GM19240 (cell line): ENCODE measurements around the gene MINK1.

Source experiments
- DNase-seq: peaks from one replicate; pipeline ENCODE4 v3.0.0; 2011; ENCODE audit warnings: low spot score; ENCODE audit not compliant: insufficient read length

The MINK1 gene

DNA sequence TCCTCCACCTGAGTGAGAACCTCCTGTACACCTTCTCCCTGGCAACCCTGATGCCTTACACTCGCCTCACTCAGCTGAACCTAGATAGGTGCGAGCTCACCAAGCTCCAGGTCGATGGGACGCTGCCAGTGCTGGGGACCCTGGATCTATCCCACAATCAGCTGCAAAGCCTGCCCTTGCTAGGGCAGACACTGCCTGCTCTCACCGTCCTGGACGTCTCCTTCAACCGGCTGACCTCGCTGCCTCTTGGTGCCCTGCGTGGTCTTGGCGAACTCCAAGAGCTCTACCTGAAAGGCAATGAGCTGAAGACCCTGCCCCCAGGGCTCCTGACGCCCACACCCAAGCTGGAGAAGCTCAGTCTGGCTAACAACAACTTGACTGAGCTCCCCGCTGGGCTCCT is 99.6 kb downstream of the MINK1 start:
- no peak for DNase-seq

DNA sequence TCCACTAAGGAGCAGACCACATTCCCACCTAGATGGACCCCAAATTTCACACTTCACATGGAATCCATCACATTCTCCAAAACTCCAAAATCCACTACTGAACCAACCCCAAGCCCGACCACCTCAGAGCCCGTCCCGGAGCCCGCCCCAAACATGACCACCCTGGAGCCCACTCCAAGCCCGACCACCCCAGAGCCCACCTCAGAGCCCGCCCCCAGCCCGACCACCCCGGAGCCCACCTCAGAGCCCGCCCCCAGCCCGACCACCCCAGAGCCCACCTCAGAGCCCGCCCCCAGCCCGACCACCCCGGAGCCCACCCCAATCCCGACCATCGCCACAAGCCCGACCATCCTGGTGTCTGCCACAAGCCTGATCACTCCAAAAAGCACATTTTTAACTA is 100.5 kb downstream of the MINK1 start:
- no peak for DNase-seq

DNA sequence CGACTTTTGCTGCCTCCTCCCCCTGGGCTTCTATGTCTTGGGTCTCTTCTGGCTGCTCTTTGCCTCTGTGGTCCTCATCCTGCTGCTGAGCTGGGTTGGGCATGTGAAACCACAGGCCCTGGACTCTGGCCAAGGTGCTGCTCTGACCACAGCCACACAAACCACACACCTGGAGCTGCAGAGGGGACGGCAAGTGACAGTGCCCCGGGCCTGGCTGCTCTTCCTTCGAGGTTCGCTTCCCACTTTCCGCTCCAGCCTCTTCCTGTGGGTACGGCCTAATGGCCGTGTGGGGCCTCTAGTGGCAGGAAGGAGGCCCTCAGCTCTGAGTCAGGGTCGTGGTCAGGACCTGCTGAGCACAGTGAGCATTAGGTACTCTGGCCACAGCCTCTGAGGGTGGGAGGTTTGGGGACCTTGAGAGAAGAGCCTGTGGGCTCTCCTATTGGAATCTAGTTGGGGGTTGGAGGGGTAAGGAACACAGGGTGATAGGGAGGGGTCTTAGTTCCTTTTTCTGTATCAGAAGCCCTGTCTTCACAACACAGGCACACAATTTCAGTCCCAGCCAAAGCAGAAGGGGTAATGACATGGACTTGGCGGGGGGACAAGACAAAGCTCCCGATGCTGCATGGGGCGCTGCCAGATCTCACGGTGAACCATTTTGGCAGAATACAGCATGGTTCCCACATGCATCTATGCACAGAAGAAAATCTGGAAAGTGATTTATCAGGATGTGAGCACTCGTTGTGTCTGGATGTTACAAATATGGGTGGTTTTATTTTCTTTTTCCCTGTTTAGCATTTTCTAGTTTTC is 101.2 kb downstream of the MINK1 start:
- DNase-seq, result no peak

GRCh38 chr17:4935650-4936049 is 102.5 kb downstream of the MINK1 start:
- no peak for DNase-seq

DNA sequence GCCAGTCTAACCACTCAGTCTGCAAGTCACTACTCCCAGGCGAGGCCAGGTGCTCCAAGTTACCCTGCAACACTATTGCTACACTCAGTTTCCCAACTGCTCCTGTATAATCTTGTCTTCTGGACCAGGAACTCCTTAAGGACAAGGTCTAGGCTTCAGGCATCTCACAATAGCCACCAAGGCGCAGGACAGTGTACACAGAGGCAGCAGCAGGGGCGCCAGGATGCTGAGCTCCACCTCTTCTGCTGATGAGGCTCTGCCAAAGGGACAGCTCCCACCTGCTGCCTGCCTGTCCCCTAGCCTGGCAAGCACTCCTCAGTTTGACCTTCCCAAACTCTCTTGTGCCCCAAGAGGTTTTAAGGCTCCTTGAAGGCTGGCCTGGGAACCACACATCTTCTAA is 103.3 kb downstream of the MINK1 start:
- DNase-seq, result no peak

- no peak for DNase-seq
These were observed 104.4 kb downstream of the MINK1 start for GRCh38 chr17:4937553-4937952.

DNA sequence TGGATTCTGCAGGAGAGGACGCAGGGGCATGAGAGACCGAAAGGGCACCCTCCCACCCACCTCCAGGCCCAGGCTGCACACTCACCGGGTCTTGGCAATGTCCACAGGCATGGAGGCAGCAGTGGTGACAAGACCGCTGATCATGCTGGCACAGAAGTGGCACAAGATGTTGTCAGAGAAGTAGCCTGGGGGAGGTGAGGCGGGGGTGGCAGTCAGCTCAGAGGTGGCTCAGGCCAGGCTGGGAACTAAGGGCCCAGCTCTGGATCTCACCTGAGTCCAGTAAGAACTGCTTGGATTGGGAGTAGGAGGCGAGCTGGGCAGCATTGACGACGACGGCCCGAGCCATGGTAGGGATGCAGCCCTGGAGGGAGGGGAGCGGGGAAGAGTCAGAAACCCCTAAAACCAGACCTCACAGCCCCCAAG is 104.9 kb downstream of the MINK1 start:
- no peak for DNase-seq

DNA sequence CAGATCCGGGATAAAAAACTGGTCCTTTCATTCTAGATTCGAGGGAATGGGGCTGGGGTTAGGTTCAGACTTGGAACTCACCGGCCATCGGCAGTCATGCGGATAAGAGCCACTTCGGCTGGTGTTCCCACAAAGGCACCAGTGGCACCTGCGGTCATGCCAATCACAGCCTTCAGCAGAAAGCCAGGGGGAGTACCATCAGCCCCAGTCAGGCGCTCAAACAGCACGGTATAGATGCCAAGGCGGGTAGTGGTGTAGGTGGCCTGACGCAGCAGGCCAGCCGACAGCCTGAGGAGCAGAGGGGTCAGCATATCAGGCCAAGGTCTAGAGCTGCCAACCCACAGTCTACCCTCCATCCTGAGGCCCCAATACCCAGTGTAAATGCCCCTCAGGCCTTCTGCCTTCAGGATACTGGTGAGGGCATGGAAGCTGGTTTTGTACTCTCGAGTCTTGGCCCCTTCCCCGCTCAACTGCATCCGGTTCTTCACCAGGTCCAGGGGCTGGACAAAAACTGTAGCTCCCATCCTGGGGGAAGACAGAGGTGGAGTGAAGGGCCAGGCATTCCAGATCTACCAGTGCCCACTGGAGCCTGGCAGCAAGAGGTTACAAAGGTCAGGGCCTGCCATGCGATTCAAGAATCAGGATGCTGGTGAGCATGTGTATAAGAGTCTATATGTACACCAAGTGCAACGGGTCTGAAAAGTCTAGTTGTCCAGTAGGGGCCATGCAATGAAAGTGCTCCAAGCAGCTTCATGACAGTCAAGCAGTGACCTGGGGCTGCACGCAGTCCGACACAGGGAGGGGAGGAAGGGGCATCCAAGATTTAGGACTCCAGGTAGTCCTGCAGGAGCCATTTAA is 105.8 kb downstream of the MINK1 start:
- DNase-seq, result no peak

GRCh38 chr17:4939546-4939795 is 106.3 kb downstream of the MINK1 start:
- no peak for DNase-seq

- peak; percentile 86 for DNase-seq
These were observed 106.8 kb downstream of the MINK1 start, which contains the start of the genes RNF167 and SLC25A11 for GRCh38 chr17:4939796-4940554. Gene RNF167 (plus strand): TSS chr17:4940268. CDS start chr17:4940910, 642 bp downstream. Gene SLC25A11 (minus strand): TSS chr17:4940046. CDS start chr17:4939910, 136 bp downstream.

DNA sequence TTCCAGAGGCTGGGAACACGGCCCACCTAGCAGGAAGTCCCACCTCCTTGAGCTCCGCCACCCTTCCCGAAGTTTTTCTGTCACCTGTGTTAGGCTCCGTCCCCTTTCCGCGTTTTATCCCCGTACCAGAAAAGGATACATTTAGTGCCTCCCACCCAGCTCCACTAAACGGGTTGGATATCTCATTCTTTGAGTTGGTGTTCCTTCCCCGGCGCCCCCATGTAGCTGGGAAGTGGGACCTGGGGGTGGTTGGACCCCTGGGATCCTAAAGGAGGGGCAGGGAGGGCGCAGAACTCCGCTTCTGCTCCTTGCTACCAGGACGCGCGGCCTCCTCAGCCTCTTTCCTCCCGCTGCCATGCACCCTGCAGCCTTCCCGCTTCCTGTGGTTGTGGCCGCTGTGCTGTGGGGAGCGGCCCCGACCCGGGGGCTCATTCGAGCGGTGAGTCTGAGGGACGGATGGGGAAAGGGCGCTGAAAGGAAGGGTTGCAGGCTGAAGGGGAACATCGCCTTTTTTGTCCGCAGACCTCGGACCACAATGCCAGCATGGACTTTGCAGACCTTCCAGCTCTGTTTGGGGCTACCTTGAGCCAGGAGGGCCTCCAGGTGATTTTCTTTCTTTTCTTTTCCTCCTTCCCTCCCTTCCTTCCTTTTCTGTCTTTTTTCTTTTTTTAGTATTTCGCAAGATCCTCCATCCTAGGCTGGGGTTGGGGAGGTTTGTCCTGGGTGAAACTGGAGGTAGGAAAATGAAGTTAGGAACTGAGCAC is 107.6 kb downstream of the MINK1 start:
- DNase-seq, result no peak

DNA sequence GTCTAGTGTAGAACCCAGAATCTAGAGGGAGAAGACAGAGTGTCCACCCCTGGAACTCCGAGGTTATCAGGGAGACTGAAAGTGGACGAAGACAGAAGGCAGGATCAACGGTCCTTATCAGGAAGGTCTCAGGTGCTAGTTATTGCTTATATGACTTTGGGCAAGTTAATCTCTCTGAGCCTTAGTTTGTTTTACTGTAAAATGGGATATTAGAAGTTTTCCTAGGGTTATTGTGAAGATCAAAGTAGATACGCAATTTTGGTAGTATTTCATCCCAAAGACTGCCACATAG is 108.1 kb downstream of the MINK1 start:
- no peak for DNase-seq

DNA sequence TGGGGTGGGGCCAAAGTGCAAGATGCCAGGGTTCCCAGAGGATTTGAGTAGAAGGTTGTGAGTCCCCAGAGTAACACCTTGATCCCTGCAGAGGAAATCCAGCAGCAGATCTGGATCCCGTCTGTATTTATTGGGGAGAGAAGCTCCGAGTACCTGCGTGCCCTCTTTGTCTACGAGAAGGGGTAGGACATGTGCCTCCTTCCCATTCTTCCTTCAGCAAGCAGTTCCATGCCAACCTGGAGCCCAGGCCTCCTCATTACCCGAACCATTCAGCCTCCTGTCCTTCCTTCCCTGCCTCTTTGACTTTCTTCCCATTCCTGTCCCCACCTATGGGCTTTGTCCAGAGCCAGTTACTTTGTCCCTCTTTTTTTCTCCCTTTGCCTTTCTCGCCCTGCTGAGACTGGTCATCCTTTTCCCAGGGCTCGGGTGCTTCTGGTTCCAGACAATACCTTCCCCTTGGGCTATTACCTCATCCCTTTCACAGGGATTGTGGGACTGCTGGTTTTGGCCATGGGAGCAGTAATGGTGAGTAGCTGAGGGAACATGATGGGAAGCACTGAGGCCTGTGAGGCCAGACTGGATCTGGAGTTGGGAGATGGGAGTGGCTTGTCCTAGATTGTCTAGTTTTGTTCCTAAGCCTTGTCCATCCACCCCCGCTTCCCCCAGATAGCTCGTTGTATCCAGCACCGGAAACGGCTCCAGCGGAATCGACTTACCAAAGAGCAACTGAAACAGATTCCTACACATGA is 109.8 kb downstream of the MINK1 start:
- no peak for DNase-seq

GRCh38 chr17:4944163-4944553 is 111.0 kb downstream of the MINK1 start:
- no peak for DNase-seq

DNA sequence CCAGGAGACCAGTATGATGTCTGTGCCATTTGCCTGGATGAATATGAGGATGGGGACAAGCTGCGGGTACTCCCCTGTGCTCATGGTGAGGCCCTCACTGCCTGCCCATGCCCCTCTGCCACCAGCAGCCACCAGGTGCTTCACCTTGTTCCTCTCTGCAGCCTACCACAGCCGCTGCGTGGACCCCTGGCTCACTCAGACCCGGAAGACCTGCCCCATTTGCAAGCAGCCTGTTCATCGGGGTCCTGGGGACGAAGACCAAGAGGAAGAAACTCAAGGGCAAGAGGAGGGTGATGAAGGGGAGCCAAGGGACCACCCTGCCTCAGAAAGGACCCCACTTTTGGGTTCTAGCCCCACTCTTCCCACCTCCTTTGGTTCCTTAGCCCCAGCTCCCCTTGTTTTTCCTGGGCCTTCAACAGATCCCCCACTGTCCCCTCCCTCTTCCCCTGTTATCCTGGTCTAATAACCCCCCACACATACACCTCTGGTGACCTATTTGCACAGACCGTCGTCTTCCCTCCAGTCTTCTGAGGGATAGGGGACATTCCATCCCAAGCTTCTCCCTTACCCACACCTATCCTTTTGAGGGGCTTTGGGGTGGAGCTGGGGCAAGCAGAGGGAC is 111.5 kb downstream of the MINK1 start:
- DNase-seq, result no peak

- peak; percentile 35 for DNase-seq
These were observed 112.2 kb downstream of the MINK1 start for GRCh38 chr17:4945176-4945943.

DNA sequence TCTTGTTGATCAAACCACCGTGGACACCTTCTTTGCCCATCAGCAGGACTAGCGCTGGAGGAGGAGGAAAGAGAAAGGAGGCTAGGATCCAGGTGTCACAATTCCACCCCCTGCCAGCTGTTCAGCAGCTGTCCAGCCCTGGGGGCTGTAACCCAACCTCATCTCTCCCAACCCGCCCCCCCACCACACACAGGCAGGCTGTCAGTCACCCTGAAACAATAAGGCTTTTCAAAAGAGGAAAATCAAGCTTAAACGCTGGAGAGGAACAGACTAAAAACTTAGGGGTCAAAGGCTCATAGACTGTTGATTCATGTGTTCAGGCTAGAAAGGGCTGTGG is 112.8 kb downstream of the MINK1 start:
- DNase-seq, result no peak

DNA sequence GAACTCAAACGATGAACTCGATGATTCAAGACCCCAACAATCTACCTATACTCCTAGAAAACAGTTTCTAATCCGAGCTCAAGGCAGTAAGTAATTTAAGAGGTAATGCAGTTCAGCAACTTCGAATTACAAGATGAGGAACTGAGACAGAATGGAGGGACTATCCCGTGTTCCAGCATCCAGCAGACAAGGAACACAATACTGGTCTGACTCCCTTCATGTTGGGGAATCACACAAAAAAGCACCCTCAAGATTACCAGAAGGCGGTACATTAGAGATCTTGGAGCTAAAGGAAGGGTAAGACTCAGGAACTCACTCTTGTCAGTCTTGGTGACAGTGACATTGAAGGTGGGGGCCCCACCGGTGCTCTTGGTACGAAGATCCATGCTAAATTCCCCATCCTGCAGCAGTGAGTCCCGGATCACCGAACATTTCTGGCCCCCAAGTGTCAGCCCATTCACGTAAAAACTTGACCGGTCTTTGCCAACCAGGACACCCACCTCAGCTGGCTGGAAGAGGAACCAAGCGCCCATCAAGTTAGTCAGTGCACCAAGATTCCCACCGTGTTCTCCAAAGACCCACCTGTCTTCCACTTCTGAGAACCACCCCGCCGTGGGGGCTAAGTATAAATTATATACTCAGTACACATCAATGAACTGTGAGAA is 113.3 kb downstream of the MINK1 start:
- DNase-seq, result no peak

GRCh38 chr17:4947010-4947410 is 113.9 kb downstream of the MINK1 start:
- no peak for DNase-seq
